Diencephalon (tissue), 1 donor: Measurements from ENCODE around the gene KCNH6. TPM values are rescaled to one million over a fixed set of nuclear protein-coding genes. Genes with fewer than 3 reads are reported as not detected.

Source experiments
- small RNA-seq: library from RNA; depleted of rRNA; stranded (forward); fragments of <200 nt; gene quantifications from one replicate; pipeline ENCODE3, GENCODE V24; 2014
- total RNA-seq: library from RNA; depleted of rRNA; stranded (reverse); fragments of >200 nt; gene quantifications from one replicate; pipeline ENCODE4 v1.2.3, GENCODE V29; 2014

KCNH6 gene, protein sequence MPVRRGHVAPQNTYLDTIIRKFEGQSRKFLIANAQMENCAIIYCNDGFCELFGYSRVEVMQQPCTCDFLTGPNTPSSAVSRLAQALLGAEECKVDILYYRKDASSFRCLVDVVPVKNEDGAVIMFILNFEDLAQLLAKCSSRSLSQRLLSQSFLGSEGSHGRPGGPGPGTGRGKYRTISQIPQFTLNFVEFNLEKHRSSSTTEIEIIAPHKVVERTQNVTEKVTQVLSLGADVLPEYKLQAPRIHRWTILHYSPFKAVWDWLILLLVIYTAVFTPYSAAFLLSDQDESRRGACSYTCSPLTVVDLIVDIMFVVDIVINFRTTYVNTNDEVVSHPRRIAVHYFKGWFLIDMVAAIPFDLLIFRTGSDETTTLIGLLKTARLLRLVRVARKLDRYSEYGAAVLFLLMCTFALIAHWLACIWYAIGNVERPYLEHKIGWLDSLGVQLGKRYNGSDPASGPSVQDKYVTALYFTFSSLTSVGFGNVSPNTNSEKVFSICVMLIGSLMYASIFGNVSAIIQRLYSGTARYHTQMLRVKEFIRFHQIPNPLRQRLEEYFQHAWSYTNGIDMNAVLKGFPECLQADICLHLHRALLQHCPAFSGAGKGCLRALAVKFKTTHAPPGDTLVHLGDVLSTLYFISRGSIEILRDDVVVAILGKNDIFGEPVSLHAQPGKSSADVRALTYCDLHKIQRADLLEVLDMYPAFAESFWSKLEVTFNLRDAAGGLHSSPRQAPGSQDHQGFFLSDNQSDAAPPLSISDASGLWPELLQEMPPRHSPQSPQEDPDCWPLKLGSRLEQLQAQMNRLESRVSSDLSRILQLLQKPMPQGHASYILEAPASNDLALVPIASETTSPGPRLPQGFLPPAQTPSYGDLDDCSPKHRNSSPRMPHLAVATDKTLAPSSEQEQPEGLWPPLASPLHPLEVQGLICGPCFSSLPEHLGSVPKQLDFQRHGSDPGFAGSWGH
- total RNA-seq, result 0.69 TPM

DNA sequence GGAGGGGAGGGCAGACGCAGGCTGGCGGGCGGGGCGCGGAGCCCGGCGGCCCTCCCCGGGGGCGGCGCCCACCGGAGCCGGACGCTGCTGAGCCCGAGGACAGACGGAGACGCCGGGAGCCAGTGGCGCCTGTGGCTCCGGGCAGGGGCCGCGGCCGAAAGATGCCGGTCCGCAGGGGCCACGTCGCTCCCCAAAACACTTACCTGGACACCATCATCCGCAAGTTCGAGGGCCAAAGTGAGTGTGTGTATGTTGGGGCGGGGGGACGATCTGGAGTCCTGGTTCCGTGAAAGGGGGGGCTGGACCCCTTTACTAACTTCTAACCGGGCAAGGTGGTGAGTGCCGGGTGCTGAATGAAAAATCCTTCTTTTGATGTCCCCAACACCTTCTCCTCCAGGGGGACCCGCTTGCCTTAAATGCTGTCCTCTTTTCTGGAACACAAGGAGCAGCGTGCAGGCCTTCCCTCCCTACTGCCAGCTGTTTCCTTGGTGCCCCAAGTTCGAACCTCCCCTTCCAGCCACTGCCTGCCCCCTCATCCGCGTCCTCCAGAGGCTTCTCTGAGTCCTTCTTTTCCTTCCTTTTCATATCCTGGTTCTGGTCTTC, at the start of gene KCNH6:
Gene KCNH6, plus strand, starts transcription at position 106 of the 603 bp plus-strand sequence. Its CDS starts 56 bp downstream, at position 162.

DNA sequence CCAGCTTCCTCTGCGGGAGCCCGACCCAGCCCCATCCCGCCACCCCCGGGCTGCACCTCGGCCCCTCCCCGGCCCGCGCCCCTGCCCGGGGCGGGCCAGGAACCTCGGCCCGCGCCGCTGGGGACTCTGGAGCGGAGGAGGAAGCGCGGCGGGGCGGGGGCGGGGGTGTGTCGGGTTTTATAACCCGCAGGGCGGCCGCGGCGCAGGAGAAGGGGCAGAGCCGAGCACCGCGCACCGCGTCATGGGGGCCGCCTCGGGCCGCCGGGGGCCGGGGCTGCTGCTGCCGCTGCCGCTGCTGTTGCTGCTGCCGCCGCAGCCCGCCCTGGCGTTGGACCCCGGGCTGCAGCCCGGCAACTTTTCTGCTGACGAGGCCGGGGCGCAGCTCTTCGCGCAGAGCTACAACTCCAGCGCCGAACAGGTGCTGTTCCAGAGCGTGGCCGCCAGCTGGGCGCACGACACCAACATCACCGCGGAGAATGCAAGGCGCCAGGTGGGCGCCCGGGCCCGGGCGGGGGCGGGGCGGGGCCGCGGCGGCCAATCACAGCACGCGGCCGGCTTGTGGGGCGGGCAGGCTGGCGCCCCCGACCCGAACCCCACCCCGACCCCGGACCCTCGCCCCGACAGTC, 46.2 kb upstream of the KCNH6 start, which contains the start of gene ACE:
Gene ACE, plus strand, starts transcription at position 208 of the 626 bp plus-strand sequence. Its CDS starts 34 bp downstream, at position 242.

DNA sequence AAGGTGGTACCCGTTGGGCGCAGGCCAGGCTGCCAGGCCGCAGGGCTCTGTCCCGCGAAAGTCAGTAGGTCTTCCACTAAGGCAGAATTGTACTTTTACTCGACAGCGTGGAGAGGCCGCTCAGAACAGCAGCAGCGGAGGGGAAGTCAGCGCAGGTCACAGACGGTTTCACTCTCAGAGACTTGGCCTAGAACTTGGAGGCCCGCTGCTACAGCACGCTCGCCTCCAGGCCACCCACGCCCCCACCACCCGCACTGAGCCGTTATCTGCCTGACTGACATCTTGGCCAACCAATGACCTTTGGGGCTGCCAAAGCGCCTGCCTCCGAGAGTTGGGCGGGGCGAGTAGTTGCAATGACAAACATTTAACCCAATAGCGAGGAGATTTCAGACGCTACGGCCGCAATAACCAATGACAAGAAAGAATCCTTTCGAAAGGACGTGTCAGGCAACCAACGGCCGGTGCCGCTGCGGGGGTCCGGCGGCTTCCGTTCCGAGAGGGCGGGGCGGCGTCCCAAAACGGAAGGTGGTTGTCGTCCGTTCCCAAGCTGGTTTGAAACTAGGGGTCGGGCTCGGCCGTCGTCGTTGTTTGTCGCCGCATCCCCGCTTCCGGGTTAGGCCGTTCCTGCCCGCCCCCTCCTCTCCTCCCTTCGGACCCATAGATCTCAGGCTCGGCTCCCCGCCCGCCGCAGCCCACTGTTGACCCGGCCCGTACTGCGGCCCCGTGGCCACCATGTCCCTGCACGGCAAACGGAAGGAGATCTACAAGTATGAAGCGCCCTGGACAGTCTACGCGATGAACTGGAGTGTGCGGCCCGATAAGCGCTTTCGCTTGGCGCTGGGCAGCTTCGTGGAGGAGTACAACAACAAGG, 27.0 kb downstream of the KCNH6 start, which contains the start of gene DCAF7:
Gene DCAF7, plus strand, starts transcription at position 532 of the 871 bp plus-strand sequence. Its CDS starts 201 bp downstream, at position 733.

Small RNA genes lying within 50 kb of the gene (small RNA-seq; reads per million reads assigned to genes)
- gene RNU6-288P, result not detected

Other genes starting within 250 kb of the KCNH6 start
- 61.6 TPM for gene CYB561, start 77.1 kb upstream of the KCNH6 start, total RNA-seq
- gene ACE, start 46.3 kb upstream of the KCNH6 start, total RNA-seq, result 6.9 TPM
- 51.0 TPM for gene DCAF7, start 27.1 kb downstream of the KCNH6 start, total RNA-seq
- 10.1 TPM for gene TACO1, start 77.5 kb downstream of the KCNH6 start, total RNA-seq
- gene MAP3K3, start 99.1 kb downstream of the KCNH6 start, total RNA-seq, result 19.4 TPM
- 12.5 TPM for gene LIMD2, start 176.8 kb downstream of the KCNH6 start, total RNA-seq
- gene STRADA, start 218.4 kb downstream of the KCNH6 start, total RNA-seq, result 32.3 TPM